Endothelial cell of umbilical vein (primary cell): ENCODE data around the gene TACC3.

ENCODE experiments used
- EZH2 ChIP-seq: IDR thresholded peaks from 2 replicates; pipeline ENCODE4 v1.6.1; 2012; ENCODE audit warnings: borderline replicate concordance, low read depth, mild to moderate bottlenecking, moderate library complexity, low read length, inconsistent platforms; ENCODE audit not compliant: severe bottlenecking
- GATA2 ChIP-seq: IDR thresholded peaks from 2 replicates; pipeline ENCODE4 v1.7.0; 2011; ENCODE audit warnings: low read depth, mild to moderate bottlenecking, moderate library complexity, mixed read lengths, low read length; ENCODE audit not compliant: insufficient read length, insufficient read depth
- JUN ChIP-seq: IDR thresholded peaks from 2 replicates; pipeline ENCODE4 v1.6.1; 2011; ENCODE audit warnings: borderline replicate concordance, low read depth; ENCODE audit not compliant: insufficient read length, insufficient read depth
- MAX ChIP-seq: IDR thresholded peaks from 2 replicates; pipeline ENCODE4 v1.6.1; 2011; ENCODE audit not compliant: insufficient read depth, insufficient read length
- MYC ChIP-seq: IDR thresholded peaks from one replicate; pipeline ENCODE4 v1.6.1; 2011; ENCODE audit warnings: mild to moderate bottlenecking, low read depth, low read length
- POLR2A ChIP-seq: IDR thresholded peaks from 2 replicates; pipeline ENCODE4 v1.6.1; 2012; ENCODE audit warnings: low read depth, mild to moderate bottlenecking, control low read depth, low read length
- POLR2AphosphoS5 ChIP-seq: IDR thresholded peaks from 2 replicates; pipeline ENCODE4 v1.6.1; 2012; ENCODE audit warnings: low read depth, mild to moderate bottlenecking, control low read depth, low read length, moderate library complexity; ENCODE audit not compliant: insufficient read depth
- TF ChIP-seq, protein P1 (sequence below), 2 donors: IDR thresholded peaks; 1 replicate in 1 of 2; 2 replicates in 1 of 2; pipeline ENCODE4 v1.5.1; 2011; ENCODE audit warnings: low read length in 2 of 2, mild to moderate bottlenecking in 2 of 2, moderate library complexity in 2 of 2, control low read depth in 1 of 2, inconsistent platforms in 1 of 2, low read depth in 1 of 2; ENCODE audit not compliant: insufficient read depth in 1 of 2; ENCODE audit errors: extremely low read depth in 1 of 2

DNA sequence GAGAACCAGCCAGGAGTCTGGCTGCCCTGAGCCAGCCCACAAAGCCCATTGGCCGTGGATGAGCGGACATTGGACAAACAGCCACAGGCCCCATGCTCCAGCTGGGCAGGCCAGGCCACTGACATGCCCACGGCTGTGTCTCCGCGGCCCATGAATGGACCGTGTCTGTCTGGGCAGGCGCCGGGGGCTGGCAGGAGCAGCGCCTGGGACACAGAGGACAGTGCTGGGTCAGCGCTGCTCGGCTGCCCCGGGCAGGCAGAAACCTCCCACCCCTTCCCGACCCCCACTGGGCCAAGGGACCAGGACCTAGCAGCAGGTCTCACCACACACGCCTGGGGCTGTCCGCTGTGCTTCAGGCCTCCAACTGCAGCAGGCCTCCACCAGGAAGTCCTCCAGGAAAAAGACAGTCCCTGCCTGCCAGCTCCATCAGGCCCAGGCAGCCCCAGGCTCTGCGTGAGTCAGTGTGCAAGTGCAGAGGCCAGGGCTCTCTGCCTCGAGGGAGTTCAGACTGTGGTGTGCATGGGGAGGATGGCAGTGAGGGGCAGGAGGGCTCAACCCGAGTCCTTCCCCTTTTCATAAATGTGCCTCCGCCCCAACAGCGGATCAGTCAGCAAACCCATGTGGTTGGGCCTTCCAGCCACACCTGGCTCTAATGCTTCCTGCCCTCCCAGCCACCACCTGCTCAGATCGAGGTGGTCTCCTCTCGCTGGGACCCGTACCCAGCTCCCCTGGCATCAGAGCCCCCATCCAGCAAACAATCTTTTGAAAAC lies 54.6 kb downstream of the TACC3 start:
- TF ChIP-seq, protein P1, sequence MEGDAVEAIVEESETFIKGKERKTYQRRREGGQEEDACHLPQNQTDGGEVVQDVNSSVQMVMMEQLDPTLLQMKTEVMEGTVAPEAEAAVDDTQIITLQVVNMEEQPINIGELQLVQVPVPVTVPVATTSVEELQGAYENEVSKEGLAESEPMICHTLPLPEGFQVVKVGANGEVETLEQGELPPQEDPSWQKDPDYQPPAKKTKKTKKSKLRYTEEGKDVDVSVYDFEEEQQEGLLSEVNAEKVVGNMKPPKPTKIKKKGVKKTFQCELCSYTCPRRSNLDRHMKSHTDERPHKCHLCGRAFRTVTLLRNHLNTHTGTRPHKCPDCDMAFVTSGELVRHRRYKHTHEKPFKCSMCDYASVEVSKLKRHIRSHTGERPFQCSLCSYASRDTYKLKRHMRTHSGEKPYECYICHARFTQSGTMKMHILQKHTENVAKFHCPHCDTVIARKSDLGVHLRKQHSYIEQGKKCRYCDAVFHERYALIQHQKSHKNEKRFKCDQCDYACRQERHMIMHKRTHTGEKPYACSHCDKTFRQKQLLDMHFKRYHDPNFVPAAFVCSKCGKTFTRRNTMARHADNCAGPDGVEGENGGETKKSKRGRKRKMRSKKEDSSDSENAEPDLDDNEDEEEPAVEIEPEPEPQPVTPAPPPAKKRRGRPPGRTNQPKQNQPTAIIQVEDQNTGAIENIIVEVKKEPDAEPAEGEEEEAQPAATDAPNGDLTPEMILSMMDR (IDR thresholded peaks at IDR 0.05; ENCODE audit: extremely low read depth in 1 of 2, insufficient read depth in 1 of 2, low read depth in 1 of 2, low read length in 2 of 2): no peak
- no peak for TF ChIP-seq POLR2A
- no peak for TF ChIP-seq POLR2AphosphoS5
- no peak for TF ChIP-seq JUN
- no peak for TF ChIP-seq MAX
- no peak for TF ChIP-seq EZH2
- TF ChIP-seq MYC: no peak
- TF ChIP-seq GATA2: no peak
